Epithelial cell of proximal tubule (primary cell): Measurements from ENCODE around the gene HIVEP3. TPM values are rescaled to one million over a fixed set of nuclear protein-coding genes. Genes with fewer than 3 reads are reported as not detected.

ENCODE experiments used
- DNase-seq: peaks from one replicate; pipeline ENCODE4 v3.0.0-alpha.2; 2011; ENCODE audit warnings: low read depth
- H3K4me3 ChIP-seq: 2 replicates; pipeline ENCODE4 v1.5.1; 2011; ENCODE audit warnings: low read depth, mild to moderate bottlenecking, low read length
- CTCF ChIP-seq: conservative IDR thresholded peaks from 2 replicates; pipeline ENCODE4 v1.5.1; 2012; ENCODE audit warnings: low read depth, mild to moderate bottlenecking, low read length
- total RNA-seq: library from RNA; depleted of rRNA; stranded (reverse); fragments of >200 nt; gene quantifications from 2 replicates; pipeline ENCODE4 v1.2.3, GENCODE V29; 2015

HIVEP3 gene
- total RNA-seq, 1 donor from 2014 or later: 3.9 TPM

- DNase-seq: no peak
- no peak overlapping the region for H3K4me3 ChIP-seq
- no peak for TF ChIP-seq CTCF
Observed at GRCh38 chr1:41941381-41941780, 22.7 kb upstream of the HIVEP3 start.

- DNase-seq: no peak
- no peak for TF ChIP-seq CTCF
- H3K4me3 ChIP-seq: no peak overlapping the region
Observed at GRCh38 chr1:41939194-41939593, 20.5 kb upstream of the HIVEP3 start.

- peak; percentile 22 for TF ChIP-seq CTCF
- no peak for DNase-seq
- no peak overlapping the region for H3K4me3 ChIP-seq
Observed at GRCh38 chr1:41936107-41936506, 17.4 kb upstream of the HIVEP3 start.

GRCh38 chr1:41935226-41935625 is 16.5 kb upstream of the HIVEP3 start:
- no peak overlapping the region for H3K4me3 ChIP-seq
- DNase-seq: no peak
- no peak for TF ChIP-seq CTCF

- no peak for TF ChIP-seq CTCF
- no peak overlapping the region for H3K4me3 ChIP-seq
- no peak for DNase-seq
Observed at GRCh38 chr1:41933106-41933505, 14.4 kb upstream of the HIVEP3 start.

GRCh38 chr1:41931578-41931977 is 12.9 kb upstream of the HIVEP3 start:
- no peak overlapping the region for H3K4me3 ChIP-seq
- no peak for TF ChIP-seq CTCF
- DNase-seq: no peak

- DNase-seq: no peak
- TF ChIP-seq CTCF: no peak
- no peak overlapping the region for H3K4me3 ChIP-seq
Observed at GRCh38 chr1:41927118-41927517, 8.4 kb upstream of the HIVEP3 start.
